K562 (cell line): ENCODE measurements around the gene GNAI2. TPM values are rescaled to one million over a fixed set of nuclear protein-coding genes. Genes with fewer than 3 reads are reported as not detected.
A peak's percentile ranks its signal among the peaks of the same experiment; 100 is the strongest.

Source experiments
- CREM ChIP-seq: IDR thresholded peaks from 2 replicates; pipeline ENCODE4 v1.6.1; 2014; ENCODE audit warnings: antibody characterized with exemption, low read depth
- DNMT1 ChIP-seq: fragments of 450-650 bp; IDR thresholded peaks from 2 replicates; pipeline ENCODE4 v1.6.1; 2016; ENCODE audit warnings: antibody characterized with exemption, mild to moderate bottlenecking
- EP300 ChIP-seq: IDR thresholded peaks from 2 replicates; pipeline ENCODE4 v1.6.1; 2012; ENCODE audit warnings: low read length, improper control_type of control experiment
- FOXJ3 ChIP-seq: sonication (generic); formaldehyde crosslinking; IDR thresholded peaks from 2 replicates; pipeline ENCODE4 v1.4.0; 2020; ENCODE audit warnings: mild to moderate bottlenecking, missing genetic modification reagents
- GABPA ChIP-seq: fragments of 200-800 bp; sonication (Bioruptor generic); conservative IDR thresholded peaks from 2 replicates; pipeline ENCODE4 v1.6.1; 2016; ENCODE audit warnings: low read depth, missing genetic modification characterization, missing compliant biosample characterization
- GATAD2A ChIP-seq: fragments of 450-650 bp; IDR thresholded peaks from 2 replicates; pipeline ENCODE4 v1.6.1; 2017
- HNRNPH1 ChIP-seq: fragments of 200-400 bp; formaldehyde crosslinking; optimal IDR thresholded peaks from 2 replicates; pipeline ENCODE3; 2017; ENCODE audit warnings: low read depth, mild to moderate bottlenecking, low read length, moderate library complexity
- L3MBTL2 ChIP-seq: fragments of 450-650 bp; IDR thresholded peaks from 2 replicates; pipeline ENCODE4 v1.6.1; 2016; ENCODE audit warnings: mild to moderate bottlenecking, moderate library complexity
- NFIX ChIP-seq: fragments of 250-450 bp; sonication (Bioruptor Pico); IDR thresholded peaks from 2 replicates; pipeline ENCODE4 v1.4.0; 2020; ENCODE audit warnings: low read depth, mild to moderate bottlenecking, moderate library complexity
- PHB2 ChIP-seq: fragments of 450-650 bp; IDR thresholded peaks from 2 replicates; pipeline ENCODE4 v1.6.1; 2017; ENCODE audit warnings: low read depth
- PHF8 ChIP-seq: fragments of 200-600 bp; sonication (generic); IDR thresholded peaks from 2 replicates; pipeline ENCODE4 v1.6.1; 2012; ENCODE audit warnings: mixed run types, mild to moderate bottlenecking, inconsistent platforms, low read length, moderate library complexity, borderline replicate concordance
- POLR2H ChIP-seq: IDR thresholded peaks from 2 replicates; pipeline ENCODE4 v1.6.1; 2016; ENCODE audit warnings: missing genetic modification characterization, low read depth, mild to moderate bottlenecking, control low read depth, missing compliant biosample characterization, moderate library complexity
- RAD21 ChIP-seq, 2 experiments: fragments of 250-450 bp in 1 of 2; fragments of 450-650 bp in 1 of 2; sonication (Bioruptor Pico) in 1 of 2; formaldehyde crosslinking in 1 of 2; IDR thresholded peaks in 1 of 2; conservative IDR thresholded peaks in 1 of 2; 2 replicates each; pipeline versions ENCODE4 v1.4.0 to v1.8.0; 2020 to 2022; ENCODE audit warnings: mild to moderate bottlenecking in 2 of 2, moderate library complexity in 1 of 2
- RFX7 ChIP-seq: fragments of 250-450 bp; sonication (Bioruptor Pico); IDR thresholded peaks from 2 replicates; pipeline ENCODE4 v1.5.1; 2021; ENCODE audit warnings: mild to moderate bottlenecking
- TAF1 ChIP-seq: IDR thresholded peaks from 2 replicates; pipeline ENCODE4 v1.6.1; 2011; ENCODE audit warnings: mild to moderate bottlenecking, low read length, moderate library complexity; ENCODE audit not compliant: insufficient read depth, control insufficient read depth, severe bottlenecking; ENCODE audit errors: extremely low read depth
- WHSC1 ChIP-seq: IDR thresholded peaks from one replicate; pipeline ENCODE4 v1.6.1; 2012; ENCODE audit warnings: low read length, control low read depth, inconsistent platforms
- ZNF408 ChIP-seq: fragments of 250-450 bp; sonication (Bioruptor Pico); IDR thresholded peaks from 2 replicates; pipeline ENCODE4 v1.4.0; 2020; ENCODE audit warnings: low read depth, mild to moderate bottlenecking, moderate library complexity
- polyA plus RNA-seq, 8 experiments: library from polyadenylated mRNA; depleted of rRNA in 4 of 8; stranded (reverse) in 5 of 8; unstranded in 3 of 8; fragments of >200 nt; fragmentation: Nextera tagmentation in 2 of 8; fragmentation: Illumina TruSeq in 1 of 8; extraction: Ambion mirVana in 2 of 8; extraction: Trizol in 1 of 8; gene quantifications; 2 replicates each; pipeline versions ENCODE4 v1.2.1 to v1.2.3, GENCODE V29; 2011 to 2014; ENCODE audit warnings: inconsistent platforms in 1 of 8, missing spikeins in 1 of 8
- total RNA-seq, 7 experiments: library from RNA; depleted of rRNA in 6 of 7; stranded (reverse); fragments of >200 nt in 6 of 7; fragmentation: Illumina TruSeq in 2 of 7; extraction: Trizol in 2 of 7; gene quantifications; 2 replicates each; pipeline versions ENCODE4 v1.2.1 to v1.2.3, GENCODE V29; 2011 to 2021; ENCODE audit warnings: low replicate concordance in 1 of 7
- TF ChIP-seq, protein P1 (sequence below): sonication (generic); formaldehyde crosslinking; IDR thresholded peaks from 2 replicates; pipeline ENCODE4 v1.8.1; 2023; ENCODE audit warnings: missing genetic modification reagents, mild to moderate bottlenecking, borderline replicate concordance
- TF ChIP-seq, protein P2 (sequence below): IDR thresholded peaks from 2 replicates; pipeline ENCODE4 v1.6.1; 2011; ENCODE audit warnings: borderline replicate concordance, low read depth, mild to moderate bottlenecking, moderate library complexity, low read length; ENCODE audit not compliant: insufficient read depth, poor library complexity, severe bottlenecking

Gene GNAI2
- total and polyA plus RNA-seq, 9 of the 15 experiments (the other 6 are each of a cell fraction or from before 2014, with no cell fraction given) = 1.1 to 72.2 (median 42.7) TPM

DNA sequence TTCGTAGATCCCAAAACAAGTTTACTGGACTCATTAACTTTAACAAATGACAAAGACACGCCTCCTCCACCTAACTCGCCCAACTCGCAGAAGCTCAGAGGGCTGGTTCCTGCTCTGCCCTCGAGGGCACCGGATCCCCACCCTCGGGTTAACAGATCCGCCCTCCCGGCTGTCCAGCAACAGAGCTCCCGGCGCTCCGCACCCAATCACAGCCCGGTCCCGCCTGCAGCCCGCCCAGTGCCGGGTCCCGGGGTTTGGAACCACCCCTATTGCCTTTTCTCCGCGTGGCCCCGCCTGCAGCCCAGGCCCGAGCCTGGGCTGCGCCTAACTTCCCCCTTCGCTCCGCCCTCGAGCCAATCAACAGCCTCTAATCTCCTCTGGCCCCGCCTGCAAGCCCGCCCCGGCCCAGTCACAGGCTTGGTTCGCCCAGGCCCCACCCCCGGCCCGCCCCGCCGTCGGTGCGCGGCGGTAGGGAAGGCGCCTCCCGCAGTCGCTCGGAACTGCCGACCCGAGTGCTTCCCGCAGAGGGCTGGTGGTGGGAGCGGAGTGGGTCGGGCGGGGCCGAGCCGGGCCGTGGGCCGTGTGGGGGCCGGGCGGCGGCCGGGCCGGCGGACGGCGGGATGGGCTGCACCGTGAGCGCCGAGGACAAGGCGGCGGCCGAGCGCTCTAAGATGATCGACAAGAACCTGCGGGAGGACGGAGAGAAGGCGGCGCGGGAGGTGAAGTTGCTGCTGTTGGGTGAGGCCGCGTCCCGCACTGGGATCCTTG is at the start of gene GNAI2 (continued):
- TF ChIP-seq, protein P1, sequence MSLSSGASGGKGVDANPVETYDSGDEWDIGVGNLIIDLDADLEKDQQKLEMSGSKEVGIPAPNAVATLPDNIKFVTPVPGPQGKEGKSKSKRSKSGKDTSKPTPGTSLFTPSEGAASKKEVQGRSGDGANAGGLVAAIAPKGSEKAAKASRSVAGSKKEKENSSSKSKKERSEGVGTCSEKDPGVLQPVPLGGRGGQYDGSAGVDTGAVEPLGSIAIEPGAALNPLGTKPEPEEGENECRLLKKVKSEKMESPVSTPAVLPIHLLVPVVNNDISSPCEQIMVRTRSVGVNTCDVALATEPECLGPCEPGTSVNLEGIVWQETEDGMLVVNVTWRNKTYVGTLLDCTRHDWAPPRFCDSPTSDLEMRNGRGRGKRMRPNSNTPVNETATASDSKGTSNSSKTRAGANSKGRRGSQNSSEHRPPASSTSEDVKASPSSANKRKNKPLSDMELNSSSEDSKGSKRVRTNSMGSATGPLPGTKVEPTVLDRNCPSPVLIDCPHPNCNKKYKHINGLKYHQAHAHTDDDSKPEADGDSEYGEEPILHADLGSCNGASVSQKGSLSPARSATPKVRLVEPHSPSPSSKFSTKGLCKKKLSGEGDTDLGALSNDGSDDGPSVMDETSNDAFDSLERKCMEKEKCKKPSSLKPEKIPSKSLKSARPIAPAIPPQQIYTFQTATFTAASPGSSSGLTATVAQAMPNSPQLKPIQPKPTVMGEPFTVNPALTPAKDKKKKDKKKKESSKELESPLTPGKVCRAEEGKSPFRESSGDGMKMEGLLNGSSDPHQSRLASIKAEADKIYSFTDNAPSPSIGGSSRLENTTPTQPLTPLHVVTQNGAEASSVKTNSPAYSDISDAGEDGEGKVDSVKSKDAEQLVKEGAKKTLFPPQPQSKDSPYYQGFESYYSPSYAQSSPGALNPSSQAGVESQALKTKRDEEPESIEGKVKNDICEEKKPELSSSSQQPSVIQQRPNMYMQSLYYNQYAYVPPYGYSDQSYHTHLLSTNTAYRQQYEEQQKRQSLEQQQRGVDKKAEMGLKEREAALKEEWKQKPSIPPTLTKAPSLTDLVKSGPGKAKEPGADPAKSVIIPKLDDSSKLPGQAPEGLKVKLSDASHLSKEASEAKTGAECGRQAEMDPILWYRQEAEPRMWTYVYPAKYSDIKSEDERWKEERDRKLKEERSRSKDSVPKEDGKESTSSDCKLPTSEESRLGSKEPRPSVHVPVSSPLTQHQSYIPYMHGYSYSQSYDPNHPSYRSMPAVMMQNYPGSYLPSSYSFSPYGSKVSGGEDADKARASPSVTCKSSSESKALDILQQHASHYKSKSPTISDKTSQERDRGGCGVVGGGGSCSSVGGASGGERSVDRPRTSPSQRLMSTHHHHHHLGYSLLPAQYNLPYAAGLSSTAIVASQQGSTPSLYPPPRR = no peak
- TF ChIP-seq POLR2H (tag) (peak; percentile 79), TAF1 (peak; percentile 91), EP300 (no peak), FOXJ3 (CRISPR knock-in tag) (no peak), GABPA (tag) (peak; percentile 70), WHSC1 (no peak), NFIX (no peak), RFX7 (no peak), HNRNPH1 (no peak), PHF8 (peak; percentile 64; the same call in 1 of the 2 replicates), GATAD2A (no peak), L3MBTL2 (peak; percentile 63), RAD21 (CRISPR knock-in tag; conservative IDR thresholded peaks at IDR 0.05 in 1 of 2, IDR thresholded peaks at IDR 0.05 in 1 of 2) (no peak), DNMT1 (no peak), ZNF408 (CRISPR knock-in tag) (no peak), PHB2 (no peak), CREM (peak; percentile 26; the same call in 1 of the 2 replicates)
- TF ChIP-seq, protein P2, sequence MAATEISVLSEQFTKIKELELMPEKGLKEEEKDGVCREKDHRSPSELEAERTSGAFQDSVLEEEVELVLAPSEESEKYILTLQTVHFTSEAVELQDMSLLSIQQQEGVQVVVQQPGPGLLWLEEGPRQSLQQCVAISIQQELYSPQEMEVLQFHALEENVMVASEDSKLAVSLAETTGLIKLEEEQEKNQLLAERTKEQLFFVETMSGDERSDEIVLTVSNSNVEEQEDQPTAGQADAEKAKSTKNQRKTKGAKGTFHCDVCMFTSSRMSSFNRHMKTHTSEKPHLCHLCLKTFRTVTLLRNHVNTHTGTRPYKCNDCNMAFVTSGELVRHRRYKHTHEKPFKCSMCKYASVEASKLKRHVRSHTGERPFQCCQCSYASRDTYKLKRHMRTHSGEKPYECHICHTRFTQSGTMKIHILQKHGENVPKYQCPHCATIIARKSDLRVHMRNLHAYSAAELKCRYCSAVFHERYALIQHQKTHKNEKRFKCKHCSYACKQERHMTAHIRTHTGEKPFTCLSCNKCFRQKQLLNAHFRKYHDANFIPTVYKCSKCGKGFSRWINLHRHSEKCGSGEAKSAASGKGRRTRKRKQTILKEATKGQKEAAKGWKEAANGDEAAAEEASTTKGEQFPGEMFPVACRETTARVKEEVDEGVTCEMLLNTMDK = no peak
